ENCODE results near the gene AGPAT4.
A peak's percentile ranks its signal among the peaks of the same experiment; 100 is the strongest.

AGPAT4 gene

GRCh38 chr6:161254126-161254463 is 19.8 kb downstream of the AGPAT4 start:
- no peak for DNase-seq

- no peak for DNase-seq
These were observed 22.5 kb downstream of the AGPAT4 start for GRCh38 chr6:161251345-161251744.

GRCh38 chr6:161249327-161249726 is 24.5 kb downstream of the AGPAT4 start:
- no peak for DNase-seq

- no peak for DNase-seq
These were observed 27.1 kb downstream of the AGPAT4 start for GRCh38 chr6:161246725-161247124.

- DNase-seq: no peak
These were observed 28.5 kb downstream of the AGPAT4 start for GRCh38 chr6:161245363-161245762.

GRCh38 chr6:161244725-161245124 is 29.1 kb downstream of the AGPAT4 start:
- no peak for DNase-seq

GRCh38 chr6:161242779-161243693 is 30.8 kb downstream of the AGPAT4 start:
- DNase-seq: peak; percentile 4

GRCh38 chr6:161242113-161242512 is 31.7 kb downstream of the AGPAT4 start:
- no peak for DNase-seq

- no peak for DNase-seq
These were observed 34.9 kb downstream of the AGPAT4 start for GRCh38 chr6:161239001-161239400.

- DNase-seq: no peak
These were observed 35.4 kb downstream of the AGPAT4 start for GRCh38 chr6:161238500-161238899.

GRCh38 chr6:161238081-161238480 is 35.8 kb downstream of the AGPAT4 start:
- DNase-seq: no peak

GRCh38 chr6:161237176-161237575 is 36.7 kb downstream of the AGPAT4 start:
- DNase-seq: no peak

GRCh38 chr6:161235776-161236633 is 37.9 kb downstream of the AGPAT4 start:
- no peak for DNase-seq

GRCh38 chr6:161233986-161234661 is 39.7 kb downstream of the AGPAT4 start:
- DNase-seq: no peak

- no peak for DNase-seq
These were observed 41.4 kb downstream of the AGPAT4 start for GRCh38 chr6:161232467-161232866.

GRCh38 chr6:161232010-161232409 is 41.9 kb downstream of the AGPAT4 start:
- no peak for DNase-seq

GRCh38 chr6:161230339-161230738 is 43.5 kb downstream of the AGPAT4 start:
- DNase-seq: no peak

GRCh38 chr6:161228921-161229591 is 44.8 kb downstream of the AGPAT4 start:
- DNase-seq: no peak

GRCh38 chr6:161228096-161228495 is 45.8 kb downstream of the AGPAT4 start:
- DNase-seq: no peak

- no peak for DNase-seq
These were observed 46.6 kb downstream of the AGPAT4 start for GRCh38 chr6:161227004-161227960.

Data from central memory CD4-positive, alpha-beta T cell (primary cell).